Stimulated activated CD4-positive, alpha-beta T cell treated with anti-CD3 and anti-CD28 coated beads, Interleukin-15, amount 100 ng/mL, for 1 hour (primary cell): ENCODE data around the gene NSMCE3.

Experiments
- DNase-seq, 2 donors: peaks; one replicate each; pipeline ENCODE4 v3.0.0-alpha.2; 2020; ENCODE audit warnings: low read depth in 1 of 2, low spot score in 1 of 2

NSMCE3 gene

DNA sequence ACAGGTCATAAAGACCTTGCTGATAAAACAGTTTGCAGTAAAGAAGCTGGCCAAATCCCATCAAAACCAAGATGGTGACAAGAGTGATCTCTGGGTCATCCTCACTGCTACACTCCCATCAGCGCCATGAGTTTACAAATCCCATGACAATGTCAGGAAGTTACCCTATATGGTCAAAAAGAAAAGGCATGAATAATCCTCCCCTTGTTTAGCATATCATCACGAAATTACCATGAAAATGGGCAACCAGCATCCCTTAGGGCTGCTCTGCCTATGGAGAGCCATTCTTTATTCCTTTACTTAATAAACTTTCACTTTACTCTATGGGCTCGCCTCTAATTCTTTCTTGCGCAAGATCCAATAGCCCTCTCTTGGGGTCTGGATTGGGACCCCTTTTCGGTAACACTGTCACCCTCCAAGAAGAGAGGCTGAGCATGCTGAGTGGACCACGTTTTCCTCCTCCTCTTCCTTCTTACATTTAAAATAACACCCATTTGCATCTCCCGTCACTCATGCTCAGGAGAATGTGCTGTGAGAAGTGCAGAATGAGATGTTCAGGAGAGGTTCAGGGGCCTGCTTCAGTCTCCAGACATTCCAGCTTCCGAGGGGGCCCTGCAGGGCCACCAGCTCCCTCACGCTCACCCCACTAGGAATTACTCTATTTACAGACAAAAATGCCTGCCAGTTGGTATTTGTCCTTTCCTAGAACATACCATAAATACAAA, 47.3 kb downstream of the NSMCE3 start:
- no peak for DNase-seq

GRCh38 chr15:29220852-29221251, 48.8 kb downstream of the NSMCE3 start:
- no peak for DNase-seq

DNA sequence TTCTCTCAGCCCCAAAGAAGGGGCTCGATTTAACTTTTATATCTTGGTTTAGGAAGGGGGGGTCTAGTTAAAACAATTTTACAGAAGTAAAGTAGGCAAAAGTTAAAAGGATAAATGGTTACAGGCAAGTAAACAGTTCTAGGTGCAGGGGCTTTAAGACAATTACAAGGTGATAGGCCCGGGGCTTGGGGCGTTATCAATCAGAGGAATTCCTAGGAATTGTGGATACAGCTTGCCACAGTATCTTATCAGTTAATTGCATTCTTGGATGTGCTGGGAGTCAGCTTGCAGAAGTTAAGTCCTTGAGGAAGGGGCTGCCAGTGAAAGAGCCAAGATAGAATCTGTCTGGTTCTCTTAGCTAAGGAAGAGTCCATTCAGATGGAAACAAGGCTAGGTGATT, 52.7 kb downstream of the NSMCE3 start:
- no peak for DNase-seq
